ENCODE measurements around the gene LEKR1. TPM values are rescaled to one million over a fixed set of nuclear protein-coding genes. Genes with fewer than 3 reads are reported as not detected.
"Not testable (repeated sequence)": the region's sequence is repeated elsewhere in the genome, so short reads cannot be mapped to it uniquely, and the experiment has no call there.

LEKR1 gene
- total RNA-seq, 1 donor from 2014 or later = 1.3 TPM

GRCh38 chr3:156902916-156903315 is 76.8 kb downstream of the LEKR1 start:
- DNase-seq (ENCODE audit: low read depth) = no peak

GRCh38 chr3:156906275-156906674 is 80.1 kb downstream of the LEKR1 start:
- no peak for DNase-seq (ENCODE audit: low read depth)

GRCh38 chr3:156908398-156908797 is 82.2 kb downstream of the LEKR1 start:
- no peak for DNase-seq (ENCODE audit: low read depth)

GRCh38 chr3:156910022-156910421 is 83.9 kb downstream of the LEKR1 start:
- no peak for DNase-seq (ENCODE audit: low read depth)

GRCh38 chr3:156910831-156911230 is 84.7 kb downstream of the LEKR1 start:
- not testable (repeated sequence) for DNase-seq (ENCODE audit: low read depth)

GRCh38 chr3:156914300-156914699 is 88.1 kb downstream of the LEKR1 start:
- not testable (repeated sequence) for DNase-seq (ENCODE audit: low read depth)

DNA sequence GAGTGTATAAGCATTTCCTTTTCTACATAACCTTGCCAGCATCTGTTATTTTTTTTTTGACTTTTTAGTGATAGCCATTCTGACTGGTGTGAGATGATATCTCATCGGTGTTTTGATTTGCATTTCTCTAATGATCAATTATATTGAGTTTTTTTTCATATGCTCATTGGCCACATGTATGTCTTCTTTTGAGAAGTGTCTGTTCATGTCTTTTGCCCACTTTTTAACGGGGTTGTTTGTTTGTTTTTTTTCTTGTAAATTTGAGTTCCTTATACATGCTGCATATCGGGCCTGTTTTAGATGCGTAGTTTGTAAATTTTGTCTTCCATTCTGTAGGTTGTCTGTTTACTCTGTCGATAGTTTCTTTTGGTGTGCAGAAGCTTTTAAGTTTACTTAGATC is 89.2 kb downstream of the LEKR1 start:
- no peak for DNase-seq (ENCODE audit: low read depth)

- no peak for DNase-seq (ENCODE audit: low read depth)
These were observed 92.6 kb downstream of the LEKR1 start for GRCh38 chr3:156918746-156919145.

- no peak for DNase-seq (ENCODE audit: low read depth)
These were observed 93.7 kb downstream of the LEKR1 start for GRCh38 chr3:156919818-156920217.

GRCh38 chr3:156920399-156920798 is 94.2 kb downstream of the LEKR1 start:
- DNase-seq (ENCODE audit: low read depth) = no peak

GRCh38 chr3:156923349-156923748 is 97.2 kb downstream of the LEKR1 start:
- DNase-seq (ENCODE audit: low read depth) = no peak

DNA sequence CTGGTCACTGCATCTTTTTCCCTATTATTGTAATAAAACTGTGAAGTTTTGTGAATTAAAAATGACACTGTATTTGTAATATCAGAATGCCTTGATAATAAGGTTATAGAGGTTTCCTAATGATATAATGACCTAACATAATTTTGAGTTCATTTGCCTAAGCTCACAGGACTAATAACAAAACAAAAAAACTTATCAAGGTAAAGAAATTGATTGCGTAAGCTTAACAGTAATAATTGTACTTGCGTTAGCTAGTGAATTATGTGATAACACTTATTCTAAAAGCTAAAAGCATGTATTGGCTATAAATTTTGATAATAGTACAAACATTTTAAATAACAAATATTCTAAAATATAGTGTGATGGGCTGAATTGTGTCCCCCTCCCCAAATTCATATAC is 112.6 kb downstream of the LEKR1 start:
- DNase-seq (ENCODE audit: low read depth) = no peak

GRCh38 chr3:156939315-156939714 is 113.2 kb downstream of the LEKR1 start:
- DNase-seq (ENCODE audit: low read depth) = no peak

- no peak for DNase-seq (ENCODE audit: low read depth)
These were observed 115.2 kb downstream of the LEKR1 start for GRCh38 chr3:156941311-156941710.

GRCh38 chr3:156948402-156949210 is 122.5 kb downstream of the LEKR1 start:
- no peak for DNase-seq (ENCODE audit: low read depth)

DNA sequence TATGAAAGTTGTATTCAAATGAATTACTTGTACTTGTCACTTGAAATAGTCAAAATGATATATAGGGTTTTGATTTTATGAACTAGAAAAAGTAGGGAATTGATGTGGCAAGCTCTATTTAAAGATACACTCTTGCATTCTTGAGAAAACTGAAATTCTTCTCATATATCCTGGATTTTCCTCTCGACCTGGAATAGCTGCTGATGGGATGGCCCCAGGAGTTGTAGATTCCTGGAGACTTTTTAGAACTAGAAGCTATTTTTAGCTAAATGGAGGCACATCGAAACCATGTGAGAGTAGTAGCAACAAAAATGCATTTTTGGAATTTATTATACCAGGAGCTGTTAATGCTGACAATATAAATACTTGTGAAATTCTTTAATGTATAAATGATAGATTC is 125.9 kb downstream of the LEKR1 start:
- no peak for DNase-seq (ENCODE audit: low read depth)

DNA sequence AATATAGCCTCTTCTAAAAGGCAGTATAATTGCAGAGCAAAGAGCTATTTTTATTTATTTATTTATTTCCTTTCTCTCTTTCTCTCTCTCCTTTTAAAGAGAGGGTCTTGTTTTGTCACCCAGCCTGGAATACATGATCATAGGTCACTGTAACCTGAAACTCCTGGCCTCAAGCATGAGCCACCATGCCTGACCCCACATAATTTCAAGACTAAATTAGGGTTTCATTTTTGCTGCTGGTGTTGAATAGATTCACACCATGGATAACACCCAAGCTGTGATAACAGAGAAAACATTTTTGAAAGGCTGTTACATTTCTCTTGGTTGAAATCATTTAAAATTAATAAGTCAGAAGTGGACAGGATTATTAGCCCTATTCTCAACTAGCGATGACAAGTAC is 131.6 kb downstream of the LEKR1 start:
- DNase-seq (ENCODE audit: low read depth) = peak; percentile 5

DNA sequence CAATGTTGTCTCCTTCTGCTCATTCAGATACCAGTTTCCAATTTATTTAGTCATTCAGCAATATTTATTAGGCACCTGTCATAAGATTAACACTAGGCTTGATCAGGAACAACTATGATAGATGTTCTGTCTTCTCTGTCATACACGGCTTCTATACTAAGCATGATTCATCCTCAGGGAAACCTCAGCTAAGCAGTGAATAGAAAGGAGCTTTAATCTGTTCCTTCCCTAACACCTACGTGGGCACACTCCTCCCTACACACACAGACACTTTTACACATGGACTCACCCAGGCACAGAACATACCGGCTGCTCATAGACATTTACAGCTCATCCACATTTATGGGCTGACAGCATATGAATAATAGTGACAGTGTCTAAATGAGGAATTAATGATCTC is 136.9 kb downstream of the LEKR1 start:
- DNase-seq (ENCODE audit: low read depth) = no peak

DNA sequence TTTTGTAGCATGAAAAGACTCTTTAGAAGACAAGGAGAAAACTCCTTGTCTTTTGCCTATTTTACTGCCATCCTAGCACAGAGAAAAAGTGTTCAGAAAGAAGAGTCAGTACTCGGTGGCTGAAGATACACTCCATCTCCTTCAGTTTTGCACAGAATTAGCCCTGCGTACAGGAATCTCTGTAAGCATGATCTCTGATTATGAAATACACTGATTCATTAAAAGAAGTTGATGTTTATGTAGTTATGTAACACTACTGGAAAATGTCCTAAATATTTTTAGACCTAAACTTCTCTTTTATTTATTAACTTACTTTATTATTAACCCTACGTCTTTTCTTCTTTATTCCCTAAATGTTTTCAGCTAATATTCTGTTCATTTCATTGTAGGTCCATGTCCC is 138.4 kb downstream of the LEKR1 start:
- no peak for DNase-seq (ENCODE audit: low read depth)

DNA sequence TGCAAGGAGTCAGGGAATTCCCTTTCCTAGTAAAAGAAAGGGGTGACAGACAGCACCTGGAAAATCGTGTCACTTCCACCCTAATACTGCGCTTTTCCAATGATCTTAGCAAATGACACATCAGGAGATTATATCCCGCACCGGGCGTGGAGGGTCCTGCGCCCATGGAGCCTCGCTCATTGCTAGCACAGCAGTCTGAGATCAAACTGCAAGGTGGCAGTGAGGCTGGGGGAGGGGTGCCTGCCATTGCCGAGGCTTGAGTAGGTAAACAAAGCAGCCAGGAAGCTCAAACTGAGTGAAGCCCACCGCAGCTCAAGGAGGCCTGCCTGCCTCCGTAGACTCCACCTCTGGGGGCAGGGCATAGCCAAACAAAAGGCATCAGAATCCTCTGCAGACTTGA is 140.2 kb downstream of the LEKR1 start:
- not testable (repeated sequence) for DNase-seq (ENCODE audit: low read depth)

DNA sequence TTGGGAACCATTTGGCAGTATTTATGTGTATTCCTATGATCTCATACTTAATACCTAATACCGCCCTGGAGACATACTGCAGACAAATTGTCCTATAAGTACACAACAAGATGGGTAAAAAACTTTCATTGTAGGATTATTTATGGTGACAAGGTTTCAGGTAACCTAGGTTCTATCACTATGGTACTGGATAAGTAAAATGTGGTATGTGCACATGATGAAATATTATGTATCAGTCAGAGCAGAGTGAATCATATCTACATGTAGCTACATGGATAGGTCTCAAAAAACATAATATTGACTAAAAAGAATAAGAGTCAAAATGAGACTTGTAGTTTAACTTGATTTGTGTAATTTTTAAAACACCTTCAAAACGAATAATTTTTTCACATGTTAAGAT is 147.8 kb downstream of the LEKR1 start:
- no peak for DNase-seq (ENCODE audit: low read depth)

DNA sequence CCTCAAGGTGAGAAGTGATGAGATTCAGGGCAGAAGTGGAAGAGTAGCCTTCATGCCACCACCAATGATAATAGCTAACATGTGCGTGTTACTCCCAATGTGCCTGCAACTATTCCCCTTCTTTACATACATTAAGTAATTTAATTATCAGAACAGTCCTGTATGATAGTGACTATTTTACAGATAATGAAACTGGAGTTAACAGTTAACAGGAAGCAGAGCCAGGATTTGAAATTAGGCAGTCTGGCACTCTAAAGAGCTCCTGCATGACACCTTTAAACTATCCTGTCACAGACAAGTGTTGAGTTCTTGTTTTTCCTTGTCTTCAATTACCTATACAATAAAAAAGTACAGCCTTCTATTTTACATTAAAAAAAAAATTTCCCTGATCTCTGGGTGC is 148.8 kb downstream of the LEKR1 start:
- no peak for DNase-seq (ENCODE audit: low read depth)

DNA sequence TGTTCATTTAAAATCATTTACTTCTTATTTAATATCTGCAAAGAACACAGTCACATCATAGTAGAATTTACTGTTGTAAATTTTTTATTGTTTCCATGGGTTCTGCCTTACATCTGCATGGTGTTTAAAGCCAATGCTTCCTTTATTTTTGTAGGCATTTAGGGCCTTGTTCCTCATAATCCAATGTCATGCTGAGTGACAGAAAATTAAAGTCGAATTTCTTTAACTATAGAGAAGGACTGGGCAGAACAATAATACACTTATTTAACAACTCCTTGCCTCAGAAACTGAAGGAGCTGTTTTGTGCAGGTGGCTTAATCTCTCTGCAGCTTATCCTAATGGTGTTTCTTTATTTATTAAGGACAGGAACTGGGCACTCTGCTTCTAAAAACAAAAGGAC is 149.6 kb downstream of the LEKR1 start:
- DNase-seq (ENCODE audit: low read depth) = no peak
